ENCODE data around the gene WASF1. TPM values are rescaled to one million over a fixed set of nuclear protein-coding genes. Genes with fewer than 3 reads are reported as not detected.
"Not testable (repeated sequence)": the region's sequence is repeated elsewhere in the genome, so short reads cannot be mapped to it uniquely, and the experiment has no call there.

The WASF1 gene
- total RNA-seq, 1 experiment from 2014 or later: 9.5 TPM

GRCh38 chr6:110173506-110174132 lies 5.9 kb downstream of the WASF1 start:
- DNase-seq (ENCODE audit: low read depth): no peak

GRCh38 chr6:110170081-110170480 lies 9.4 kb downstream of the WASF1 start:
- no peak for DNase-seq (ENCODE audit: low read depth)

GRCh38 chr6:110158479-110158878 lies 21.0 kb downstream of the WASF1 start:
- no peak for DNase-seq (ENCODE audit: low read depth)

- DNase-seq (ENCODE audit: low read depth): no peak
Observed at GRCh38 chr6:110147870-110148269, 31.6 kb downstream of the WASF1 start.

- DNase-seq (ENCODE audit: low read depth): no peak
Observed at GRCh38 chr6:110140650-110141049, 38.8 kb downstream of the WASF1 start.

GRCh38 chr6:110139052-110139451 lies 40.4 kb downstream of the WASF1 start:
- no peak for DNase-seq (ENCODE audit: low read depth)

- DNase-seq (ENCODE audit: low read depth): no peak
Observed at GRCh38 chr6:110137924-110138887, 41.3 kb downstream of the WASF1 start.

- no peak for DNase-seq (ENCODE audit: low read depth)
Observed at GRCh38 chr6:110130362-110130761, 49.1 kb downstream of the WASF1 start.

- no peak for DNase-seq (ENCODE audit: low read depth)
Observed at GRCh38 chr6:110128418-110128817, 51.1 kb downstream of the WASF1 start.

- no peak for DNase-seq (ENCODE audit: low read depth)
Observed at GRCh38 chr6:110125361-110125760, 54.1 kb downstream of the WASF1 start.

GRCh38 chr6:110121655-110122054 lies 57.8 kb downstream of the WASF1 start:
- DNase-seq (ENCODE audit: low read depth): not testable (repeated sequence)

GRCh38 chr6:110116258-110116657 lies 63.2 kb downstream of the WASF1 start:
- no peak for DNase-seq (ENCODE audit: low read depth)

GRCh38 chr6:110114004-110114403 lies 65.5 kb downstream of the WASF1 start:
- no peak for DNase-seq (ENCODE audit: low read depth)

GRCh38 chr6:110105296-110105695 lies 74.2 kb downstream of the WASF1 start:
- DNase-seq (ENCODE audit: low read depth): no peak

GRCh38 chr6:110103260-110103659 lies 76.2 kb downstream of the WASF1 start:
- no peak for DNase-seq (ENCODE audit: low read depth)

GRCh38 chr6:110102411-110102810 lies 77.1 kb downstream of the WASF1 start:
- DNase-seq (ENCODE audit: low read depth): no peak

- DNase-seq (ENCODE audit: low read depth): no peak
Observed at GRCh38 chr6:110101885-110102284, 77.6 kb downstream of the WASF1 start.

GRCh38 chr6:110098511-110099116 lies 80.9 kb downstream of the WASF1 start:
- DNase-seq (ENCODE audit: low read depth): no peak

- no peak for DNase-seq (ENCODE audit: low read depth)
Observed at GRCh38 chr6:110097443-110097842, 82.0 kb downstream of the WASF1 start.

GRCh38 chr6:110095935-110096334 lies 83.5 kb downstream of the WASF1 start:
- no peak for DNase-seq (ENCODE audit: low read depth)

GRCh38 chr6:110095101-110095500 lies 84.4 kb downstream of the WASF1 start:
- no peak for DNase-seq (ENCODE audit: low read depth)

GRCh38 chr6:110093981-110094380 lies 85.5 kb downstream of the WASF1 start:
- DNase-seq (ENCODE audit: low read depth): no peak

- no peak for DNase-seq (ENCODE audit: low read depth)
Observed at GRCh38 chr6:110090876-110091275, 88.6 kb downstream of the WASF1 start.

Data from Daoy (cell line).